Right atrium auricular region (tissue), 2 donors: ENCODE results near the gene LATS2. TPM values are rescaled to one million over a fixed set of nuclear protein-coding genes. Genes with fewer than 3 reads are reported as not detected.

Source experiments
- DNase-seq: peaks from one replicate; pipeline ENCODE4 v3.0.0-alpha.2; 2019; ENCODE audit warnings: low spot score
- H3K27ac ChIP-seq, 2 donors: fragments of 200-600 bp; sonication (generic); 1 replicate in 1 of 2; 2 replicates in 1 of 2; pipeline ENCODE4 v1.5.1; 2016 to 2019
- H3K27me3 ChIP-seq, 2 donors: fragments of 200-600 bp; sonication (generic); one replicate each; pipeline versions ENCODE4 v1.5.1 to v1.6.0; 2017 to 2019
- H3K36me3 ChIP-seq: fragments of 200-600 bp; sonication (generic); one replicate; pipeline ENCODE4 v1.5.1; 2016
- H3K4me1 ChIP-seq, 2 donors: fragments of 200-600 bp; sonication (generic); one replicate each; pipeline versions ENCODE4 v1.5.1 to v1.6.0; 2017 to 2019
- H3K4me3 ChIP-seq, 2 donors: fragments of 200-600 bp; sonication (generic); 1 replicate in 1 of 2; 2 replicates in 1 of 2; pipeline ENCODE4 v1.5.1; 2017 to 2019; ENCODE audit warnings: mild to moderate bottlenecking in 1 of 2, moderate library complexity in 1 of 2
- H3K9me3 ChIP-seq, 2 donors: fragments of 200-600 bp; sonication (generic); one replicate each; pipeline ENCODE4 v1.5.1; 2019
- CTCF ChIP-seq, 2 donors: fragments of 200-600 bp; sonication (generic); IDR thresholded peaks; one replicate each; pipeline ENCODE4 v1.5.1; 2019; ENCODE audit warnings: antibody characterized with exemption in 2 of 2
- total RNA-seq, 2 donors: library from RNA; depleted of rRNA; stranded (reverse); fragments of >200 nt; gene quantifications; one replicate each; pipeline ENCODE4 v1.1.0, GENCODE V29; 2016

The LATS2 gene
- total RNA-seq, 2 donors from 2014 or later, result 20.9 to 33.3 TPM

DNA sequence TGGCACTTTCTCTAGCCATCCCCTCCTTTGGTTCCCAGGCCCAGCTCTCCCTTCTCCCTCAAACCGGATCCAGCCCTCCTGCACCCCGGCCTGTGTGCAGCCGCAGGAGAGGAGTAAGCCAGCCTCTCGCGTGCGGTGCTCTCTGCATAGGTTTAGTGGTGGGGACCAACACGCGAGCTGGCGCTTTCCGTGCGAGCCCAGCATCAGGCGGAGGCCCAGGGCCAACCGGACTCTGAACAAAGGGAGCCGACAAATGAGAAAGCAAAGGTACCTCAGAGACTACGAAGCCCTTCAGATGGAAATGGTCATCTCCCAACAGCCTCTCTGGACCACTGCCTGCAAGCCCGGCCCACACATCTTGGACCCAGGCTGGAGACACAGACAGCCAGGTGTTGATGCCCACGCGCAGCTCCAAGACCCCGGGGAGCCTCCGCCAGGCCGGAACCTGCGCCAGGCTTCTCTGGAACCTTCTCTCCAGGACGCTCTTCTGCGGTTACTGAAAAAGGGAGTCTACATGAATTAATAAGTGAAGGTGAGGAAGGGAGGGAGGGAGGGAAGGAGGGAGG is 16.5 kb upstream of the LATS2 start:
- TF ChIP-seq CTCF (IDR thresholded peaks at IDR 0.05), result no peak
- Histone ChIP-seq H3K4me1 (peaks cover 0 to 31% of the 10 kb centered on the region in 2 donors), H3K36me3 (no peaks in the 10 kb centered on the region), H3K4me3 (no peak overlapping the region), H3K27ac (no peak overlapping the region), H3K27me3 (no peaks in the 10 kb centered on the region), H3K9me3 (no peaks in the 10 kb centered on the region)
- no peak for DNase-seq

DNA sequence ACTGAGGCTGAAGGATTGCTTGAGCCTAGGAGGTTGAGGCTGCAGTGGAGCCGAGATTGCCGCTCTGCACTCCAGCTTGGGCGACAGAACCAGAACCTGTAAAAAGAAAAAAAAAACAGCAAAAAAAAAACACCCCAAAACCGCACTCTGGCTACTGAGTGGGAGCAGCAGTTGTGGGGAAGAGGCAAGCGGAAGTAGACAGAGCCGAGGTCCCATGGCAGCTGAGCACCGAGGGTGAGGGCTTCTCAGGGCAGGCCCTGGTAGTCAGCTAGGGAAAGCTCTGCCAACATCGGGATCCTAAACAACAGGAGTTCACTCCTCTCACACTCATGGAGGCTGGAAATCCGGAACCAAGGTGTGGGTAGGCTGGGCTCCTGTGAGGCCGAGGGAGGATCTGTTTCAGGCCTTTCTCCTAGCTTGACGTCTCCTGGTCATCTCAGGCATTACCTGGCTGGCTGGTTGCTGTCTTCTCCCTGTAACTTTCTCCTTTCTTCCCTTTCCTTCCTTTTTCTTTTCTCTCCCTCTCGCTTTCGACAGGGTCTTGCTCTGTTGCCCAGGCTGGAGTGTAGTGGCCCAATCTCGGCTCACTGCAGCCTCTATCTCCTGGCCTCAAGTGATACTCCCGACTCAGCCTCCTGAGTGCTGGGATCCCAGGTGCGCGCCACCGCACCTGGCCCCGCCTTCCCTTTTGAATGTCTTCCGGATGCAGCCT is 15.8 kb upstream of the LATS2 start:
- H3K4me1 ChIP-seq, result peaks cover 0 to 31% of the 10 kb centered on the region in 2 donors
- no peaks in the 10 kb centered on the region for H3K27me3 ChIP-seq
- no peak for DNase-seq
- H3K27ac ChIP-seq, result no peak overlapping the region
- no peak for TF ChIP-seq CTCF (IDR thresholded peaks at IDR 0.05)
- H3K36me3 ChIP-seq, result no peaks in the 10 kb centered on the region
- no peaks in the 10 kb centered on the region for H3K9me3 ChIP-seq
- H3K4me3 ChIP-seq, result no peak overlapping the region

DNA sequence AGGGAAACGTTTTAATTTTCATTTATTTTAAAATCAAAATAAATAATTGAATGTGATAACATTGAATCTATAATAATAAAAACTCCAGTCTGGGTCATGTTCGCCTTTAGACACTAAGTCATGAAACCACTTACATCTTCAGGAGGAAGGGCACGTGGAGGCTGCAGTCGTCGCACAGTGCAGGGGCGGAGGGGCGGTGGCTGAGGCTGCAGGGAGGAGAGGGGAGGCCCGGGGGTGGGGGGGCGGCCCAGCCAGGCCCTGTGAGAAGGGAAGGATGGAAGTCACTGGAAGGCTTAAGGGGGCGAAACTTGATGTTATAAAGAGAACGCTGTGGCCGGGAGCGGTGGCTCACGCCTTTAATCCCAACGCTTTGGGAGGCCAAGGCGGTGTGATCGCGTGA is 14.9 kb upstream of the LATS2 start:
- Histone ChIP-seq H3K9me3 (no peaks in the 10 kb centered on the region), H3K4me3 (peak overlapping the region; percentile 59 to 67), H3K27me3 (no peaks in the 10 kb centered on the region), H3K36me3 (no peaks in the 10 kb centered on the region), H3K4me1 (peaks cover 0 to 31% of the 10 kb centered on the region in 2 donors), H3K27ac (peak overlapping the region; percentile 75 to 82)
- no peak for DNase-seq
- TF ChIP-seq CTCF (IDR thresholded peaks at IDR 0.05), result no peak

- H3K27me3 ChIP-seq, result no peaks in the 10 kb centered on the region
- DNase-seq, result no peak
- TF ChIP-seq CTCF (IDR thresholded peaks at IDR 0.05), result no peak
- H3K4me3 ChIP-seq, result peak overlapping the region; percentile 59 to 67
- no peaks in the 10 kb centered on the region for H3K9me3 ChIP-seq
- peaks cover 0 to 30% of the 10 kb centered on the region in 2 donors for H3K4me1 ChIP-seq
- no peaks in the 10 kb centered on the region for H3K36me3 ChIP-seq
- peak overlapping the region; percentile 75 to 82 for H3K27ac ChIP-seq
Measured at GRCh38 chr13:21075379-21076249, 14.2 kb upstream of the LATS2 start.

- Histone ChIP-seq H3K27ac (peak overlapping the region; percentile 75 to 82), H3K9me3 (no peaks in the 10 kb centered on the region), H3K4me3 (peak overlapping the region; percentile 59 to 67), H3K27me3 (no peaks in the 10 kb centered on the region), H3K4me1 (peaks cover 0 to 24% of the 10 kb centered on the region in 2 donors), H3K36me3 (no peaks in the 10 kb centered on the region)
- no peak for TF ChIP-seq CTCF (IDR thresholded peaks at IDR 0.05)
- no peak for DNase-seq
Measured at GRCh38 chr13:21075011-21075378, 13.6 kb upstream of the LATS2 start.
